ENCODE results near the gene DLG2. TPM values are rescaled to one million over a fixed set of nuclear protein-coding genes. Genes with fewer than 3 reads are reported as not detected.

Gene DLG2
- total and polyA plus RNA-seq, 2 of the 4 experiments (the other 2 are of a cell fraction): 0.31 to 0.36 TPM

GRCh38 chr11:83717537-83717936 is 1909.6 kb downstream of the DLG2 start:
- Histone ChIP-seq H2AK5ac (ENCODE audit: low read depth, low read length) (no peak overlapping the region), H3K4ac (ENCODE audit: low read depth, low read length) (no peak overlapping the region), H3K9me3 (ENCODE audit: control insufficient read depth, insufficient read depth, low read length) (no peaks in the 10 kb centered on the region), H3K36me3 (ENCODE audit: control insufficient read depth, insufficient read depth, low read length) (no peaks in the 10 kb centered on the region), H2BK20ac (ENCODE audit: low read depth, low read length) (no peak overlapping the region), H3K23ac (ENCODE audit: low read depth, low read length) (no peak overlapping the region), H3K27me3 (ENCODE audit: control insufficient read depth, insufficient read depth, low read length) (no peaks in the 10 kb centered on the region), H3K18ac (ENCODE audit: low read depth, low read length) (no peak overlapping the region), H2AK9ac (replicated peaks; ENCODE audit: low read depth, low read length, poor library complexity) (no peak overlapping the region), H2BK15ac (ENCODE audit: low read depth, low read length) (no peak overlapping the region), H2BK120ac (ENCODE audit: low read depth, low read length) (no peak overlapping the region), H3K79me1 (ENCODE audit: low read depth in 1 of 2, low read length in 2 of 2) (no peaks in the 10 kb centered on the region), H3K4me1 (ENCODE audit: control insufficient read depth, insufficient read depth, low read length) (no peaks in the 10 kb centered on the region), H3K4me3 (ENCODE audit: insufficient read depth, low read depth, low read length) (no peak overlapping the region), H3K9ac (ENCODE audit: low read depth, low read length) (no peak overlapping the region), H3K27ac (ENCODE audit: insufficient read depth, low read length) (no peak overlapping the region), H3K4me2 (ENCODE audit: low read depth, low read length) (no peak overlapping the region), H3K56ac (ENCODE audit: extremely low read depth, insufficient read depth, low read length) (no peak overlapping the region), H3K14ac (replicated peaks; ENCODE audit: low read depth, low read length) (no peak overlapping the region), H2BK5ac (ENCODE audit: low read depth, low read length, poor library complexity, severe bottlenecking) (no peak overlapping the region), H3K9me1 (ENCODE audit: insufficient read depth, low read length) (no peaks in the 10 kb centered on the region), H4K8ac (ENCODE audit: low read depth in 2 of 2, low read length in 2 of 2) (no peak overlapping the region), H4K20me1 (ENCODE audit: insufficient read depth, low read length) (no peaks in the 10 kb centered on the region), H4K91ac (ENCODE audit: insufficient read depth, low read depth, low read length) (no peak overlapping the region), H4K5ac (ENCODE audit: low read depth, low read length) (no peak overlapping the region), H2AFZ (replicated peaks; ENCODE audit: low read length, poor library complexity) (no peak overlapping the region)
- CTCF ChIA-PET: no interaction called here
- ATAC-seq (ENCODE audit: low read depth) (no peak), DNase-seq (no peak)
- intact Hi-C loops (cut with micrococcal nuclease): no loop called here
- WGBS, 2 experiments (ENCODE audit: extremely low coverage in 2 of 2, insufficient read length in 1 of 2): 20% methylated on average over 1 of the region's 3 CpGs; no CpG with 5 or more reads in 1 of the 2 experiments
- TF ChIP-seq FOS (IDR thresholded peaks at IDR 0.05; ENCODE audit: low read depth, low read length): no peak
- TF ChIP-seq CEBPB (IDR thresholded peaks at IDR 0.05; ENCODE audit: low read depth, low read length): peak; percentile 51; the same call in 1 of the 2 replicates
- no peak for TF ChIP-seq NFE2L2 (IDR thresholded peaks at IDR 0.05; ENCODE audit: low read depth, low read length)
- no peak for TF ChIP-seq USF2 (IDR thresholded peaks at IDR 0.05; ENCODE audit: low read depth, low read length)
- POLR2A ChIA-PET (ENCODE audit: unreplicated experiment): no interaction called here
- no TSS peak for BruUV-seq (replicated peaks)
- in situ Hi-C loops (cut with MboI; ENCODE audit: low sequenced_read_pairs): no loop called here
- dilution Hi-C loops (cut with HindIII; ENCODE audit: low sequenced_read_pairs, unreplicated experiment): no loop called here

Data from IMR-90 (cell line).